ENCODE results near the gene SLX9.

- TF ChIP-seq CTCF (IDR thresholded peaks at IDR 0.05) (no peak), POLR2A (IDR thresholded peaks at IDR 0.05) (no peak)
Measured at GRCh38 chr21:45001134-45002095, 61.6 kb downstream of the SLX9 start.

Measured in breast epithelium (tissue), 3 donors.